ENCODE results near the gene PRCP.

The PRCP gene

DNA sequence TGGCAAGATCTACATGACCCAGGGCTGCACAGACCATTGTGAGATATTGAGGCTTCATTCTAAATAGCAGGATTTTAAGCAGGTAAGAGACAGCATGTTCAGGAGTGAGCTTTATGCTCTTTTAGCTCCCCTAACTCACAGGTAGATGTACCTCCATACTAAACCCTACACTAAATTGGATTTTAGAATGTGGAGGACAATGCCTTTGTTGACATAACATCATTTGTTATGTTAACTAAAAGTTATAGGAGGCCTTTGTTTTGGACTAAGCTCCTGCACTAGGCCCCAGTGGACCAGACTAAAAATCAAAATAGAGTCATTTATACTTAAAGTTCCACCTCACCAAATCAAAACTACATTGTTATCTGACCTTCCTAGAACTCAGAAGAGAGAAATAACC is 8.1 kb upstream of the PRCP start:
- H3K27me3 ChIP-seq (ENCODE audit: control insufficient read depth in 1 of 2, insufficient read depth in 1 of 2, low read length in 2 of 2), result no peaks in the 10 kb centered on the region
- H2BK5ac ChIP-seq (ENCODE audit: low read depth, low read length, poor library complexity, severe bottlenecking), result no peak overlapping the region
- no peak for DNase-seq

DNA sequence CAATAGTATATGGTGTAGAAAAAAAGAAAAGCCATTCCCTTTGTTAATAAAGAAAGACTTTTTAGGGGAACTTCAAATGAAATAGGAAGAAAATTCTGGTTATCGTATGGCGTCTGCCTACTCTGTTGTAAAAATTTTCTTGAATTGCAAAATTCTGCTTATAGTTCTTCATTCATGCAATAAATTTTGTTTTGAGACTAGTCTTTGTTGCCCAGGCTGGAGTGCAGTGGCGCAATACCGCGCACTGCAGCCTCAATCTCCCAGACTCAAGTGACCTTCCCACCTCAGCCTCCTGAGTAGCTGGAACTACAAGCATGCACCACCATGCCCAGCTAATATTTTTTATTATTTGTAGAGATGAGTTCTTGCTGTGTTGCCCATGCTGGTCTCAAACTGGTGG is 7.1 kb upstream of the PRCP start:
- Histone ChIP-seq H3K18ac (ENCODE audit: low read depth in 1 of 2, low read length in 2 of 2) (no peak overlapping the region), H3K79me1 (replicated peaks; ENCODE audit: low read length, poor library complexity, severe bottlenecking) (peaks cover 12% of the 10 kb centered on the region), H3K9ac (ENCODE audit: low read length) (peak overlapping the region; percentile 82), H3K23ac (ENCODE audit: low read length in 2 of 2) (no peak overlapping the region), H3K9me3 (ENCODE audit: control insufficient read depth, low read length) (peaks cover 12% of the 10 kb centered on the region), H4K8ac (ENCODE audit: low read length) (no peak overlapping the region), H3K4me2 (ENCODE audit: low read length, poor library complexity, severe bottlenecking) (no peak overlapping the region), H3K4me1 (ENCODE audit: control insufficient read depth, insufficient read depth, low read depth, low read length) (no peaks in the 10 kb centered on the region), H2AFZ (ENCODE audit: low read depth, low read length) (no peak overlapping the region), H2BK15ac (ENCODE audit: low read depth, poor library complexity, severe bottlenecking) (no peak overlapping the region), H2AK5ac (ENCODE audit: low read length, severe bottlenecking) (no peak overlapping the region), H3K27ac (ENCODE audit: low read length, poor library complexity, severe bottlenecking) (no peak overlapping the region), H2BK12ac (ENCODE audit: low read length in 2 of 2) (no peak overlapping the region), H3K4me3 (ENCODE audit: insufficient read depth in 1 of 2, low read depth in 1 of 2, low read length in 2 of 2) (peak overlapping the region in 1 of 2 experiments; percentile 48), H3K27me3 (ENCODE audit: control insufficient read depth in 1 of 2, insufficient read depth in 1 of 2, low read length in 2 of 2) (no peaks in the 10 kb centered on the region), H3K36me3 (ENCODE audit: control insufficient read depth in 1 of 2, insufficient read depth in 2 of 2, low read depth in 1 of 2, low read length in 2 of 2) (no peaks in the 10 kb centered on the region), H3K14ac (ENCODE audit: low read length in 2 of 2) (no peak overlapping the region), H2BK5ac (ENCODE audit: low read depth, low read length, poor library complexity, severe bottlenecking) (no peak overlapping the region), H4K91ac (ENCODE audit: low read length) (no peak overlapping the region), H2BK120ac (ENCODE audit: low read depth, low read length) (no peak overlapping the region), H3K4ac (ENCODE audit: low read depth in 1 of 2, low read length in 2 of 2) (no peak overlapping the region)
- DNase-seq, result no peak
- WGBS, result 89% methylated on average over 5 of the region's 5 CpGs

More for the DNA sequence above, 8.1 kb upstream of the PRCP start:
- Histone ChIP-seq H3K4ac (ENCODE audit: low read depth in 1 of 2, low read length in 2 of 2) (no peak overlapping the region), H4K91ac (ENCODE audit: low read length) (no peak overlapping the region), H3K4me3 (ENCODE audit: insufficient read depth in 1 of 2, low read depth in 1 of 2, low read length in 2 of 2) (no peak overlapping the region), H2BK120ac (ENCODE audit: low read depth, low read length) (no peak overlapping the region), H4K8ac (ENCODE audit: low read length) (no peak overlapping the region), H3K9me3 (ENCODE audit: control insufficient read depth, low read length) (peaks cover 12% of the 10 kb centered on the region), H3K27ac (ENCODE audit: low read length, poor library complexity, severe bottlenecking) (no peak overlapping the region), H3K9ac (ENCODE audit: low read length) (no peak overlapping the region), H3K23ac (ENCODE audit: low read length in 2 of 2) (no peak overlapping the region), H3K14ac (ENCODE audit: low read length in 2 of 2) (no peak overlapping the region), H3K36me3 (ENCODE audit: control insufficient read depth in 1 of 2, insufficient read depth in 2 of 2, low read depth in 1 of 2, low read length in 2 of 2) (no peaks in the 10 kb centered on the region), H2BK12ac (ENCODE audit: low read length in 2 of 2) (no peak overlapping the region), H3K4me2 (ENCODE audit: low read length, poor library complexity, severe bottlenecking) (no peak overlapping the region), H2BK15ac (ENCODE audit: low read depth, poor library complexity, severe bottlenecking) (no peak overlapping the region), H3K79me1 (replicated peaks; ENCODE audit: low read length, poor library complexity, severe bottlenecking) (peaks cover 7% of the 10 kb centered on the region), H2AK5ac (ENCODE audit: low read length, severe bottlenecking) (no peak overlapping the region), H3K18ac (ENCODE audit: low read depth in 1 of 2, low read length in 2 of 2) (no peak overlapping the region), H3K4me1 (ENCODE audit: control insufficient read depth, insufficient read depth, low read depth, low read length) (no peaks in the 10 kb centered on the region), H2AFZ (ENCODE audit: low read depth, low read length) (no peak overlapping the region)

DNA sequence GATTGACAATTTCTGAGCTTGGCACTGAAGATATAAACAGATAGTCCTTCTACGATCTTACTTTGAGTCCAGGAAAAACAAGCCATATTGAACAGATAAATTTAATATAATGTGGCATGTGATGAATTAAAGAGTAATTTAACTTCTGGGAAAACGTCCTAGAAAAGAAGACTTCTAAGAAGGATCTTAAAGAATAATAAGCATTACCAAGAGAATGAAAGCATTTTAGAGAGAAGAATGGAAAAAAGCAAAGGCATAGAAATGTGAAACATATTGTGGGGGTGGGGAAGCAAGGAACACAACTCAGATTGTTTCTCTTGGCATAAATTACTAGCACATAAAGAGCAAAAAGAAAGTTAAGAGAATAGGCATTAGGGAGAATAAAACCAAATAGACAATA is 6.7 kb upstream of the PRCP start:
- Histone ChIP-seq H4K91ac (ENCODE audit: low read length) (no peak overlapping the region), H3K18ac (ENCODE audit: low read depth in 1 of 2, low read length in 2 of 2) (no peak overlapping the region), H2AFZ (ENCODE audit: low read depth, low read length) (no peak overlapping the region), H3K4me2 (ENCODE audit: low read length, poor library complexity, severe bottlenecking) (no peak overlapping the region), H3K4me3 (ENCODE audit: insufficient read depth in 1 of 2, low read depth in 1 of 2, low read length in 2 of 2) (peak overlapping the region in 1 of 2 experiments; percentile 48), H3K27me3 (ENCODE audit: control insufficient read depth in 1 of 2, insufficient read depth in 1 of 2, low read length in 2 of 2) (no peaks in the 10 kb centered on the region), H3K36me3 (ENCODE audit: control insufficient read depth in 1 of 2, insufficient read depth in 2 of 2, low read depth in 1 of 2, low read length in 2 of 2) (no peaks in the 10 kb centered on the region), H3K4me1 (ENCODE audit: control insufficient read depth, insufficient read depth, low read depth, low read length) (no peaks in the 10 kb centered on the region), H3K14ac (ENCODE audit: low read length in 2 of 2) (no peak overlapping the region), H4K8ac (ENCODE audit: low read length) (no peak overlapping the region), H2BK15ac (ENCODE audit: low read depth, poor library complexity, severe bottlenecking) (no peak overlapping the region), H3K79me1 (replicated peaks; ENCODE audit: low read length, poor library complexity, severe bottlenecking) (peaks cover 14% of the 10 kb centered on the region), H3K9me3 (ENCODE audit: control insufficient read depth, low read length) (peaks cover 7% of the 10 kb centered on the region), H3K4ac (ENCODE audit: low read depth in 1 of 2, low read length in 2 of 2) (no peak overlapping the region), H3K9ac (ENCODE audit: low read length) (peak overlapping the region; percentile 82), H2AK5ac (ENCODE audit: low read length, severe bottlenecking) (no peak overlapping the region), H2BK120ac (ENCODE audit: low read depth, low read length) (no peak overlapping the region), H3K23ac (ENCODE audit: low read length in 2 of 2) (no peak overlapping the region), H3K27ac (ENCODE audit: low read length, poor library complexity, severe bottlenecking) (no peak overlapping the region), H2BK12ac (ENCODE audit: low read length in 2 of 2) (no peak overlapping the region), H2BK5ac (ENCODE audit: low read depth, low read length, poor library complexity, severe bottlenecking) (no peak overlapping the region)
- no peak for DNase-seq
- WGBS, result 100% methylated on average over 1 of the region's 2 CpGs

DNA sequence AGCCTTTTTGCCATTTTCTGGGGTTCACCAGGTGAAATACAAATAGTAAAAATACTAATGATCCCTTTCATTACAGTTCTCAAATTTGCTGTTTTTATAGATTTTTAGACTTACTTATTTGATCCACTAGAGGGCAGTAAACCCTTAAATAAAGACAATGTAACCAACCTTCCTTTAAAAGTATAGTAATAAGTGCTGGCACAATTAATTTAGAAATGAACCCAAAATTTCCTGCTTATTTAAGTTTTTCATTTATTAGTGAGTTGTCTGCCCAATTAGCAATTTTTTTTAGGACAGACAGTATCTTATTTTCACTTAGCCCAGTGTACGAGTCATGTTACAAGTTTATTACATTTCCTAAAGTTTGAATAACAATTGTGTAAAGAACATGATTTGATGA is 6.0 kb upstream of the PRCP start:
- Histone ChIP-seq H3K4me1 (ENCODE audit: control insufficient read depth, insufficient read depth, low read depth, low read length) (no peaks in the 10 kb centered on the region), H2BK120ac (ENCODE audit: low read depth, low read length) (no peak overlapping the region), H3K4me2 (ENCODE audit: low read length, poor library complexity, severe bottlenecking) (no peak overlapping the region), H2AFZ (ENCODE audit: low read depth, low read length) (no peak overlapping the region), H3K9me3 (ENCODE audit: control insufficient read depth, low read length) (peaks cover under 1% of the 10 kb centered on the region), H3K27ac (ENCODE audit: low read length, poor library complexity, severe bottlenecking) (no peak overlapping the region), H2AK5ac (ENCODE audit: low read length, severe bottlenecking) (no peak overlapping the region), H3K4me3 (ENCODE audit: insufficient read depth in 1 of 2, low read depth in 1 of 2, low read length in 2 of 2) (peak overlapping the region in 1 of 2 experiments; percentile 48), H4K91ac (ENCODE audit: low read length) (no peak overlapping the region), H3K9ac (ENCODE audit: low read length) (peak overlapping the region; percentile 82), H2BK15ac (ENCODE audit: low read depth, poor library complexity, severe bottlenecking) (no peak overlapping the region), H2BK5ac (ENCODE audit: low read depth, low read length, poor library complexity, severe bottlenecking) (no peak overlapping the region), H4K8ac (ENCODE audit: low read length) (no peak overlapping the region), H3K4ac (ENCODE audit: low read depth in 1 of 2, low read length in 2 of 2) (no peak overlapping the region), H3K14ac (ENCODE audit: low read length in 2 of 2) (no peak overlapping the region), H3K27me3 (ENCODE audit: control insufficient read depth in 1 of 2, insufficient read depth in 1 of 2, low read length in 2 of 2) (no peaks in the 10 kb centered on the region), H3K36me3 (ENCODE audit: control insufficient read depth in 1 of 2, insufficient read depth in 2 of 2, low read depth in 1 of 2, low read length in 2 of 2) (no peaks in the 10 kb centered on the region), H3K18ac (ENCODE audit: low read depth in 1 of 2, low read length in 2 of 2) (no peak overlapping the region), H2BK12ac (ENCODE audit: low read length in 2 of 2) (no peak overlapping the region), H3K23ac (ENCODE audit: low read length in 2 of 2) (no peak overlapping the region), H3K79me1 (replicated peaks; ENCODE audit: low read length, poor library complexity, severe bottlenecking) (peaks cover 14% of the 10 kb centered on the region)
- no CpG with 5 or more reads among the region's 1 CpG for WGBS
- peak; percentile 52 for DNase-seq
